Measurements from ENCODE around the gene TMEM203. TPM values are rescaled to one million over a fixed set of nuclear protein-coding genes. Genes with fewer than 3 reads are reported as not detected.

The TMEM203 gene
- total RNA-seq, 4 donors from 2014 or later, result 19.4 to 29.6 (median 25.4) TPM

GRCh38 chr9:137176302-137177182 lies 28.9 kb downstream of the TMEM203 start:
- no peak for DNase-seq
- H3K36me3 ChIP-seq, result peaks cover 24 to 50% (median 26%) of the 10 kb centered on the region in 3 donors
- intact Hi-C loops (cut with DNase I), result no loop called here
- H3K27me3 ChIP-seq, result peaks cover 0 to 40% (median 0%) of the 10 kb centered on the region in 4 donors
- peaks cover 0 to 53% (median 2%) of the 10 kb centered on the region in 3 donors for H3K4me1 ChIP-seq
- H3K4me3 ChIP-seq, result no peak overlapping the region
- no peaks in the 10 kb centered on the region for H3K9me3 ChIP-seq
- TF ChIP-seq CTCF (IDR thresholded peaks at IDR 0.05), result peak in 4 of 6 experiments; percentile 36 to 72 (median 56)
- no peak for TF ChIP-seq POLR2A (IDR thresholded peaks at IDR 0.05)
- H3K27ac ChIP-seq, result no peak overlapping the region
- WGBS, 2 donors, result 37 to 52% methylated on average over 12 to 15 of the region's 17 CpGs

DNA sequence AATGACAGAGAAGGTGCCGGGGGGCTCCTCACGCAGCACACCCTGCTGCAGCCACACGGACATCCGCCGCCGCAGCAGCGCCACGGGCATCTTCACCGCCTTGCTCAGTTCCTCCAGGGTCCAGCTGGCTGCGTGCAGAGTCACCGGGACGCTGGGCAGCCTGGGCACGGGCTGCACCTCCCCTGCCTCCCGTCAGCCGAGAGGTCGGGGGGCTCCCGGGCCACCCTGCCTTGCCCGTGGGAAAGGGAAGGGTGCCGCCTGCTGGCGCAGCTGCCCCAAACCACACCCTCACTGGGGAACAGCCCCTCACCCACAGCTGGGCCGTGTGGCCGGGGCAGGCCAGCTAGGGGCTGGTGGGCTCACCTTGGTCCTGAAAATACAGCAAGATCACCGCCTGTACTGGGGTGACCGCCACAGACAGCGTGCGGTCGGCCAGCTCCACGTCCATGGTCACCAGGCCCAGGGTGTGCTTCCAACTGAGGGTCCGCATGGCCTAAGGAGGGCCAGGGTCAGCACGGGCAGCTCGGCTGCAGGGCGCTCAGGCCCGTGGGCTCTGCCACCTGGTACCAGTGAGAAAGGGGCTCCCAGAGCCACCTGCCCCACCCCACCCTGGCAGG lies 30.0 kb downstream of the TMEM203 start:
- intact Hi-C loops (cut with DNase I), result no loop called here
- Histone ChIP-seq H3K36me3 (peaks cover 13 to 39% (median 21%) of the 10 kb centered on the region in 3 donors), H3K27ac (no peak overlapping the region), H3K4me1 (peaks cover 0 to 54% (median 2%) of the 10 kb centered on the region in 3 donors), H3K9me3 (no peaks in the 10 kb centered on the region), H3K4me3 (no peak overlapping the region), H3K27me3 (peaks cover 0 to 51% (median under 1%) of the 10 kb centered on the region in 4 donors)
- 84% methylated on average over 9 of the region's 33 CpGs; no CpG with 5 or more reads in 1 of the 2 donors for WGBS, 2 donors
- TF ChIP-seq POLR2A (IDR thresholded peaks at IDR 0.05), result no peak
- TF ChIP-seq CTCF (IDR thresholded peaks at IDR 0.05), result no peak
- DNase-seq, result no peak

DNA sequence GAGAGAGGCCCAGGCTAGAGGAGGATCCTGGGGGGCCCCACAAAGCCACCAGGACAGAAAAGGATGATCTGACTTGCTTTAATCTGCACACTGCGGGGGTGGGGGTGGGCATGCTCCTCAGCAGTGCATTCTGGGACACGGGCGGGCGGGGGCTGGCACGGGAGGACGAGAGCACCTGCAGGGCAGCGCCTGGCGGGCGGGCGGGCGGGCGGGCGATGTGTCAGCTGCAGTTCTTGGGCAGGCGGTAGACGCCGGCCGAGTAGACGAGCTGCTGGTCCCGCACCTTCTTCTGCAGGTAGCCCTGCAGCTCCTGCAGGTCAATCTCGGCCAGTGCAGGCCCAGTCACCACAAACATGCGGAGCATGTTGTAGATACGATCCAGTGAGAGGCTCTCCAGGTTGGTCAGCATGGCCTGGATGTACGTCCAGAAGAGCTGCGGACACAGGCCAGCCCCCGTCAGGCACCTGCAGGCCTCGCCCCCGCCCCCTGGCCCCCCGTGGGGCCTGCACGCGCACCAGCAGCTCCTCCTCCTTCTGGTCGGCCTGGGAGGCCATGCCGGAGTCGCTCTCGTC lies 30.6 kb downstream of the TMEM203 start:
- H3K4me1 ChIP-seq, result peaks cover 2 to 60% (median 5%) of the 10 kb centered on the region in 3 donors
- WGBS, 2 donors, result 83% methylated on average over 2 of the region's 34 CpGs; no CpG with 5 or more reads in 1 of the 2 donors

DNA sequence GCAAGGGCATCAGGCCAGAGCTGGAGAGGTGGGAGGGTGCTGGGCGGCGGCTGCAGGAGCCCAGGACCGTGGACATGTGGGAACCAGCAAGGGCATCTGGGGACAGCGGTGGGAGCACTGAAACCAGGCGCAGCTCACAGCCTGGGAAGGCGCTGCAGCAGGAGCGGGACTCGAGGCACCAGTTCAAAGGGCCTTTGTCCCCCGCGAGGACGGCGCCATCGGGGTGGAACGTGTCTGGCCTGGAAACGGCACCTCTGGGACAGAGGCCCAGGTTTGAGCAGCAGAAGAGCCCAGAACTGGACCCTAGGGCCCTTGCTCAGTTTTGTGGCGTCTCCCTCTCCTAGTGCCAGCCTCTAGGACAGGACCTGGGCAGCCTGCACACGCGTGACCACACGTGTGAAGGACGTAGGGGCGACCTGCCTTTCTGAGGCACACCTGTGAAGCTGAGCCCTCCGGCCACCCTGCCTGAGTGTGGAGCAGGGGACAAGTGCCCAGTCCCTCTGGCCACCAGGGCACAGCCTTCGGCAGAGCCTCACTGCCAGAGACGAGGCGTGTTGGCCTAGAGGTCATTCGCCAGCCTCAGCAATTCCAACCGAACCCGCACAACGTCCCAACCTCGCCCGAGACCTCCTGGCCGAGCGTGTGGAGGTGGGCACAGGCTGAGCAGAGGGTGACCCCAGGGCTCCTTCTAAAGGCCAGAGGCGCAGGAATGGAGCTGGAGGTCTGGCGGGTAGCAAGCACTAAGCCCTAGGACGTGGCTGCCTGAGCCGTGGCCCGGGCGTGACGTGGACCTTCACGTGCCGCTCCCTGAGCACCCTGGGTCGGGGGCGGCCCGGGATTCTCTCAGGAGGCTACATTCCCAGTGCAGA lies 31.4 kb downstream of the TMEM203 start:
- intact Hi-C loops (cut with DNase I), result no loop called here
- no peak for TF ChIP-seq CTCF (IDR thresholded peaks at IDR 0.05)
- no peak for TF ChIP-seq POLR2A (IDR thresholded peaks at IDR 0.05)
- WGBS, 2 donors, result 63 to 81% methylated on average over 13 to 20 of the region's 45 CpGs
- Histone ChIP-seq H3K27ac (no peak overlapping the region), H3K36me3 (peaks cover 0 to 25% (median 9%) of the 10 kb centered on the region in 3 donors), H3K9me3 (no peaks in the 10 kb centered on the region), H3K27me3 (peaks cover 4 to 66% (median 9%) of the 10 kb centered on the region in 4 donors), H3K4me1 (peaks cover 2 to 68% (median 12%) of the 10 kb centered on the region in 3 donors), H3K4me3 (no peak overlapping the region)
- no peak for DNase-seq

More for the DNA sequence above, 30.6 kb downstream of the TMEM203 start:
- H3K27me3 ChIP-seq, result peaks cover 3 to 58% (median 7%) of the 10 kb centered on the region in 4 donors
- TF ChIP-seq POLR2A (IDR thresholded peaks at IDR 0.05) (no peak), CTCF (IDR thresholded peaks at IDR 0.05) (peak in 1 of 6 experiments; percentile 9)
- H3K9me3 ChIP-seq, result no peaks in the 10 kb centered on the region
- no peak overlapping the region for H3K4me3 ChIP-seq
- no peak for DNase-seq
- intact Hi-C loops (cut with DNase I), result no loop called here
- H3K27ac ChIP-seq, result no peak overlapping the region
- peaks cover 6 to 32% (median 15%) of the 10 kb centered on the region in 3 donors for H3K36me3 ChIP-seq
